HepG2 (cell line): Measurements from ENCODE around the gene RUVBL2. TPM values are rescaled to one million over a fixed set of nuclear protein-coding genes. Genes with fewer than 3 reads are reported as not detected.

Experiments used
- CTCF ChIP-seq: sonication (generic); formaldehyde crosslinking; IDR thresholded peaks from 2 replicates; pipeline ENCODE4 v1.5.0; 2020; ENCODE audit warnings: mild to moderate bottlenecking, missing genetic modification reagents, moderate library complexity
- DRAP1 ChIP-seq: IDR thresholded peaks from 2 replicates; pipeline ENCODE4 v1.6.1; 2016; ENCODE audit warnings: missing genetic modification reagents, missing compliant biosample characterization
- GABPA ChIP-seq, 2 experiments: IDR thresholded peaks; 2 replicates each; pipeline ENCODE4 v1.6.1; 2011 to 2016; ENCODE audit warnings: low read depth in 2 of 2, low read length in 1 of 2, missing biosample characterization in 1 of 2, missing genetic modification characterization in 1 of 2
- HNRNPK ChIP-seq: fragments of 200-400 bp; formaldehyde crosslinking; IDR thresholded peaks from 2 replicates; pipeline ENCODE4 v1.6.1; 2018; ENCODE audit warnings: low read length, low read depth, moderate library complexity, mild to moderate bottlenecking; ENCODE audit not compliant: poor library complexity, severe bottlenecking
- PAX8 ChIP-seq: sonication (generic); formaldehyde crosslinking; IDR thresholded peaks from 2 replicates; pipeline ENCODE4 v1.8.0; 2022; ENCODE audit warnings: mild to moderate bottlenecking, missing genetic modification reagents, borderline replicate concordance
- RBM22 ChIP-seq: fragments of 200-400 bp; formaldehyde crosslinking; optimal IDR thresholded peaks from 2 replicates; pipeline ENCODE3; 2017; ENCODE audit warnings: mild to moderate bottlenecking, low read length, moderate library complexity
- RXRA ChIP-seq: sonication (generic); formaldehyde crosslinking; IDR thresholded peaks from 2 replicates; pipeline ENCODE4 v1.5.1; 2020; ENCODE audit warnings: missing genetic modification reagents
- SRY ChIP-seq: sonication (generic); formaldehyde crosslinking; IDR thresholded peaks from 2 replicates; pipeline ENCODE4 v1.8.0; 2022; ENCODE audit warnings: mild to moderate bottlenecking, missing genetic modification reagents
- TGIF2 ChIP-seq: IDR thresholded peaks from 2 replicates; pipeline ENCODE4 v1.6.1; 2016; ENCODE audit warnings: control low read depth, missing compliant biosample characterization
- ZBTB34 ChIP-seq: sonication (generic); formaldehyde crosslinking; IDR thresholded peaks from 2 replicates; pipeline ENCODE4 v1.8.0; 2022; ENCODE audit warnings: mild to moderate bottlenecking, missing genetic modification reagents
- ZEB1 ChIP-seq: IDR thresholded peaks from 2 replicates; pipeline ENCODE4 v1.6.1; 2012; ENCODE audit warnings: mild to moderate bottlenecking, low read depth, inconsistent platforms; ENCODE audit not compliant: insufficient replicate concordance
- ZFP82 ChIP-seq: sonication (generic); formaldehyde crosslinking; IDR thresholded peaks from 2 replicates; pipeline ENCODE4 v1.5.1; 2020; ENCODE audit warnings: mild to moderate bottlenecking, missing genetic modification reagents, borderline replicate concordance
- ZNF12 ChIP-seq: sonication (generic); formaldehyde crosslinking; IDR thresholded peaks from 2 replicates; pipeline ENCODE4 v1.5.0; 2020; ENCODE audit warnings: missing genetic modification reagents
- ZNF20 ChIP-seq: sonication (generic); formaldehyde crosslinking; IDR thresholded peaks from 2 replicates; pipeline ENCODE4 v1.4.0; 2020; ENCODE audit warnings: mild to moderate bottlenecking, moderate library complexity, missing genetic modification reagents
- ZNF230 ChIP-seq: sonication (generic); formaldehyde crosslinking; IDR thresholded peaks from 2 replicates; pipeline ENCODE4 v1.4.0; 2020; ENCODE audit warnings: mild to moderate bottlenecking, missing genetic modification reagents
- ZNF33A ChIP-seq: sonication (generic); formaldehyde crosslinking; IDR thresholded peaks from 2 replicates; pipeline ENCODE4 v1.5.1; 2020; ENCODE audit warnings: missing genetic modification reagents, mild to moderate bottlenecking, moderate library complexity, borderline replicate concordance
- ZNF33B ChIP-seq: sonication (generic); formaldehyde crosslinking; IDR thresholded peaks from 2 replicates; pipeline ENCODE4 v1.5.1; 2020; ENCODE audit warnings: mild to moderate bottlenecking, missing genetic modification reagents
- ZNF710 ChIP-seq: sonication (generic); formaldehyde crosslinking; IDR thresholded peaks from 2 replicates; pipeline ENCODE4 v1.5.0; 2020; ENCODE audit warnings: mild to moderate bottlenecking, missing genetic modification reagents, borderline replicate concordance
- ZNF772 ChIP-seq: sonication (generic); formaldehyde crosslinking; IDR thresholded peaks from 2 replicates; pipeline ENCODE4 v1.5.0; 2020; ENCODE audit warnings: mild to moderate bottlenecking, missing genetic modification reagents
- ZNF782 ChIP-seq: sonication (generic); formaldehyde crosslinking; IDR thresholded peaks from 2 replicates; pipeline ENCODE4 v1.4.0; 2020; ENCODE audit warnings: missing genetic modification reagents, mild to moderate bottlenecking, borderline replicate concordance
- ZSCAN31 ChIP-seq: sonication (generic); formaldehyde crosslinking; IDR thresholded peaks from 2 replicates; pipeline ENCODE4 v1.5.0; 2020; ENCODE audit warnings: low read depth, mild to moderate bottlenecking, missing genetic modification reagents
- ZXDC ChIP-seq: sonication (generic); formaldehyde crosslinking; IDR thresholded peaks from 2 replicates; pipeline ENCODE4 v1.5.0; 2020; ENCODE audit warnings: mild to moderate bottlenecking, missing genetic modification reagents
- polyA plus RNA-seq, 8 experiments: library from polyadenylated mRNA; depleted of rRNA in 3 of 8; stranded (reverse) in 7 of 8; unstranded in 1 of 8; fragments of >200 nt; fragmentation: Illumina TruSeq in 4 of 8; extraction: Trizol in 4 of 8; gene quantifications; 2 replicates each; pipeline versions ENCODE4 v1.2.1 to v1.2.3, GENCODE V29; 2011 to 2016; ENCODE audit warnings: low read depth in 4 of 8, missing spikeins in 1 of 8, mixed read lengths in 1 of 8; ENCODE audit not compliant: insufficient read depth in 1 of 8
- total RNA-seq, 5 experiments: library from RNA; depleted of rRNA; stranded (reverse); fragments of >200 nt; fragmentation: Illumina TruSeq; extraction: Trizol; gene quantifications; 2 replicates each; pipeline ENCODE4 v1.2.3, GENCODE V29; 2016; ENCODE audit warnings: low read depth in 1 of 5

Gene RUVBL2
- total and polyA plus RNA-seq, 2 of the 13 experiments (the other 11 are each of a cell fraction or from before 2014, with no cell fraction given) = 120 to 122 TPM

- TF ChIP-seq RXRA (CRISPR knock-in tag) = no peak
- TF ChIP-seq ZNF33A (CRISPR knock-in tag) = no peak
- no peak for TF ChIP-seq ZFP82 (CRISPR knock-in tag)
- TF ChIP-seq SRY = no peak
- no peak for TF ChIP-seq ZXDC (CRISPR knock-in tag)
- no peak for TF ChIP-seq ZNF772 (CRISPR knock-in tag)
- no peak for TF ChIP-seq ZNF782
- no peak for TF ChIP-seq TGIF2 (CRISPR knock-in tag)
- TF ChIP-seq ZNF33B (CRISPR knock-in tag) = no peak
- TF ChIP-seq ZSCAN31 = 0 out of 2 replicates have a peak, but pooled peaks have one; percentile 32
- TF ChIP-seq DRAP1 (CRISPR knock-in tag) = no peak
- no peak for TF ChIP-seq ZNF12 (CRISPR knock-in tag)
- no peak for TF ChIP-seq ZBTB34 (CRISPR knock-in tag)
- no peak for TF ChIP-seq ZNF230 (CRISPR knock-in tag)
- no peak for TF ChIP-seq PAX8
- TF ChIP-seq ZNF20 (CRISPR knock-in tag) = no peak
- no peak for TF ChIP-seq ZNF710 (CRISPR knock-in tag)
- peak; percentile 52 for TF ChIP-seq CTCF (CRISPR knock-in tag)
- TF ChIP-seq ZEB1 = no peak
- peak; percentile 39 for TF ChIP-seq HNRNPK
- no peak for TF ChIP-seq RBM22
- TF ChIP-seq GABPA (IDR thresholded peaks at IDR 0.05; ENCODE audit: low read depth, low read length) = no peak
- TF ChIP-seq GABPA (CRISPR knock-in tag; IDR thresholded peaks at IDR 0.05; ENCODE audit: low read depth) = no peak
These were observed 25.7 kb downstream of the RUVBL2 start (continued) for GRCh38 chr19:49019242-49019932.
